ENCODE data around the gene INMT.

Gene INMT

DNA sequence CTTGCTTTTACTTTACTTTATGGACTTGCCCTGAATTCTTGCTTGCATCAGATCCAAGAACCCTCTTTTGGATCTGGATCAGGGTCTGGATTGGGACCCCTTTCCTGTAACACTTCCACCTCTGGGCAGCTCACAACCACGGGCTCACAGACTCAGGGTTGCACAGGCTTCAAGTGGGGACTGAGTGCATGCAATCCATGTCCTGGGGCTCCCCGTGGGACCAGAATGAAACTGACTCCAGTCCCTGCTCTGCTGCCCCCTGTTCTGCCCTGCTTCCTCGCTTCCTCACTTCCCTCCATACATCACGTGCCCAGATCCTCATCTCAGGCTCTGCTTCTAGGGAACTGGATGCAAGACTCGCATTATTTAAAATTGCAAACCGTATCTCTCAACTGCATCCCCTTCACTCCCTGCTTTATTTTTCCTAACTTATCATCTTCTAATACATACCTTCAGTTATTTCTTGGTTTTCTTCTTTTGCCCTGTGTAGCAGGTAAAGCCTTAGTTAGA is 23.3 kb upstream of the INMT start:
- DNase-seq (ENCODE audit: low spot score): no peak

DNA sequence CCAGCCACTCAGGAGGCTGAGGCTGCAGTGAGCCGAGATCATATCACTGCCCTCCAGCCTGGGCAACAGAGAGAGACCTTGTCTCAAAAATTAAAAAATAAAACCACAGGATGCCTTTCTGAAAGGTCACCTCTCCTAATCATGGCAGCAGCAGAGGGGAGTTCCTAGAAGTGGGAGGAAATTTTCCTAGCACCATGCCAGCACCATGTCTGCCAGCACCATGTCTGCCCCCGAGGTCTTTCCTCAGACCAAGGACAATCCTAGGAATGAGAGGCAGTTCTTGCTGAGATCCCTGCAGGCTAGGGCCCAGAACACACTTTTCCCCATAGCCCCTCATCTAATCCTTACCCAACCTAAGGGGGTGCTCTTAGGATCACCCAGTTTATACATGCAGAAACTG is 22.3 kb upstream of the INMT start:
- DNase-seq (ENCODE audit: low spot score): no peak

DNA sequence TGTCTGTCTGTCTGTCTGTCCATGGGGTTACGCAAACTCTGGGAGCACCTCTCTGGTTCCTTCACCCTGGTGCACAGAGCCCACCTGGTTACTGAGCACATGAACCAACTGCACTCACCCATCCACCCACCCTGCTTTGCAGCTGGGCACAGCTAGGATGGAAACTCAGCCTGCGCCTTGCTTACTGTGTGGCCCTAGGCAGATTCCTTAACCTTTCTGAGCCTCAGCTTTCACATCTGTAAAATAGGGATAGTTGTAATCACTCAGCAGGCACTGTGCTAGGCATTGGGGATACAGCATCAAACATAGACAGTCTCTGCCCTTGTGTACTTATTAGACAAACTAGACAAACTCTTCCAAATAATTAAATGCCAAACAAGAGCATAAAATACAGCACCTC is 21.8 kb upstream of the INMT start:
- no peak for DNase-seq (ENCODE audit: low spot score)

- DNase-seq (ENCODE audit: low spot score): no peak
Observed at GRCh38 chr7:30730996-30731395, 20.9 kb upstream of the INMT start.

- no peak for DNase-seq (ENCODE audit: low spot score)
Observed at GRCh38 chr7:30731581-30731980, 20.4 kb upstream of the INMT start.

DNA sequence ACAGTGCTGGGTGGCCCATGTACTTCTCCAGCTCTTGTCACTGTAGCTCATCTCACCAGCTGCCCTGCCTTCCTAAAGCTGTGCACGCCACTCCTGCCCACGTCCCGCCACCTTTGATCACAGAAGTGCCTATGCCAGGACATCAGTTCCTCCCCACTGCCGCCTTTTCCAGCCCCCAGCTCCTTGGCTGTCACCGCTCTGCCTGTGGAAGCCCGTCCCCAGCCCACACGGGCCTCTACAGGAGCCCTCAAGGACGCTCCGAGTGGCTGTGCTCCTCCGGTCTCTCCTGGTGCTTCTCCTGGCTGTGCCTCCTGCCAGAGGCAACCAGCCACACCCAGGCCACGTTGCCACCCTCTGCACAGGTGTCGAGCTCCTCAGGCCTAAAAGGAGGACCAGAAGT is 19.3 kb upstream of the INMT start:
- DNase-seq (ENCODE audit: low spot score): no peak

DNA sequence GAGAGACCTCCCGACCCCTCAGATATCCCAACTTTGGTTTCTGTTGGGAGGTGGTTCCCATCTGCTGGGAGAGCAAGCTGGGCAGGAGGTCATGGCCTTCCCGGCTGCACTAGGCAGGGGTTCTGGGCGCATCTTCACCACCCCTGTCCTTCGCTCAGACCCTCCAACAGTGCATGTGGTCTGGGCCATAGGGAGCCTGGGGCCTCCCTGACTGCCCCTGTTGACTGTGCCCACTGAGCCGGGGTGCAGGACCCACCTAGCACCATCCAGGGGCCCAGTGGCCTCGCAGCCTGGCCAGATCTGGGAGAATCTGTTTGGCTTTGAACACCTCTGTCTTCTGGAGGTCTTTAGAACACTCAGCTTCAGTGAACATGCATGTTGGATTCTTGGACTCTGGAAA is 18.7 kb upstream of the INMT start:
- no peak for DNase-seq (ENCODE audit: low spot score)

- no peak for DNase-seq (ENCODE audit: low spot score)
Observed at GRCh38 chr7:30733691-30734090, 18.2 kb upstream of the INMT start.

DNA sequence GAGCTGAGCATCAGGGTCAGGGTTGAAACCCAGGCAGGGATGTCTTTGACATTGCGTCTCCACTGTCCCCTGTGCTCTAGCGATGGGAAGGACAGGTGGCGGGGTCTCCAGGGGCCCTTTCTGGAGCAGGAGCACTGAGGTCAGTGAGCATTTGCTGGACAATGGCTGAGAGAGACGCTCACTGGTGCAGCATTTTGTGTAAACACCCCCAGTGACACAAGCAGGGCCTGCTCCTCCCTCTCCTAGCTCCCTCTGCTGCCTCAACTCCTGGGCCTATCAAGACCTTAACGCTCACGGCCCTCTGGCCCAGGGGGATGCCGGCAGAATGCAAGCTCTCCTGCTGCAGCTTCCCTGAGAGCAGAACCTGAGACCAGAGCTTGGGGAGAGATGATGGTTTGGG is 17.4 kb upstream of the INMT start:
- DNase-seq (ENCODE audit: low spot score): no peak

- DNase-seq (ENCODE audit: low spot score): peak; percentile 69
Observed at GRCh38 chr7:30735631-30736030, 16.3 kb upstream of the INMT start.

- no peak for DNase-seq (ENCODE audit: low spot score)
Observed at GRCh38 chr7:30736291-30736690, 15.6 kb upstream of the INMT start.

- no peak for DNase-seq (ENCODE audit: low spot score)
Observed at GRCh38 chr7:30738026-30738915, 13.7 kb upstream of the INMT start.

- no peak for DNase-seq (ENCODE audit: low spot score)
Observed at GRCh38 chr7:30739691-30740090, 12.2 kb upstream of the INMT start.

DNA sequence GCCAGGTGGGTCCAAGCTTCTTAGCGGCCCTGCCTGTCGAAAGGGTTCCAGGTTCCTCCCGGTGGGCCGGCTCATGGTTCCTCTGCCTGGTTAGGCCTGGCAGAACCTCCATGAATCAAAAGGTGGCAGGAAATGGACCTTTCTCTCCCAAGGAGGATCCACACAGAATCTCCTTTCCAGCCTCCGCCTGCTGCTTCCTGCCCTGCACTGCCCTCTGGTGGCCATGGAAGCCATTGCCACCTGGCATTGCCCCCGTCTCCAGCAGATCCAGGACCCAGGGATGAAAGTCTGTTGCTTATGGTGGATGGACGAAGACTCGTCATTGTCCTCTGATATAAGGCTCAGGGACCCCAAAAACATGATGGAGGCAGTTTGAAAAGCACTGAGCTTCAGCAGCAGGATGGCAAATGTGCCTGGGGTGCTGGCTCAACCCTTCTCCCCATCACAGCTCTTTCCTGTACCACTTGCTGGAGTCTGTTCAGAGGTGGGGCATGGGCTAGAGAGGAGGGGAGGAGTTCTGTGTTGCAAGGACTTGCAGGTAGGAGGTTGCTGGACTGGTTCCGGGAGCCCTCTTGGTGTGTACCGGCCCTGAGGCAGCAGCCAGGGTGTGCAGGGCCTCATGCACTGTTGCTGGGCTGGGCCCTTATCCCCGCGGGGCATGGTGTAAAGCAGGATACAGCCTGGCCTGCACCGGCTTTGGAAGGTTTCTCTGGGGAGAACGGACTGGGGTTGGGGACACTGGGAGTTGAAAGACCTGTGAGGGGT is 11.3 kb upstream of the INMT start:
- peak; percentile 89 for DNase-seq (ENCODE audit: low spot score)

DNA sequence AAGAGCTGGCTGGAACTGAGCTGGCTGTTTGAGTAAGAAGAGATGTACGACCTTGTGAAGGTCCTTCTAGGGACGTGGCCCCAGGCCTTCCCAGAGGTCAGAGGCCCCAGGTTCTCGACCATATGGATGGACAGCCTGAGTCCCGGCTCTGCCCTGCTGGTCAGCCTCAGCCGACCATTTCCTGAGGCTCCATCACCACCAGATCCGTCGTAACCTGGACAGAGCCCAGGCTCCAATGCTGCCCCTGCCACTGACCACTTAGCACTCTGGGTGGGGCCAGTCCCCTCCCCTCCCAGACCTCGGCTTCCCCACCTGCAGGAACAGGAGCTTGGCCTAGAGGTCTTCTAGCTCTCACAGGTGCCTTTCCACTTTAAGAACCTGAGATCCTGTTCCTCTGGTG is 10.6 kb upstream of the INMT start:
- no peak for DNase-seq (ENCODE audit: low spot score)

GRCh38 chr7:30743371-30744074 is 8.4 kb upstream of the INMT start:
- DNase-seq (ENCODE audit: low spot score): no peak

- no peak for DNase-seq (ENCODE audit: low spot score)
Observed at GRCh38 chr7:30744075-30744417, 7.9 kb upstream of the INMT start.

- no peak for DNase-seq (ENCODE audit: low spot score)
Observed at GRCh38 chr7:30745261-30745941, 6.5 kb upstream of the INMT start.

GRCh38 chr7:30750010-30750409 is 1.9 kb upstream of the INMT start:
- DNase-seq (ENCODE audit: low spot score): no peak

DNA sequence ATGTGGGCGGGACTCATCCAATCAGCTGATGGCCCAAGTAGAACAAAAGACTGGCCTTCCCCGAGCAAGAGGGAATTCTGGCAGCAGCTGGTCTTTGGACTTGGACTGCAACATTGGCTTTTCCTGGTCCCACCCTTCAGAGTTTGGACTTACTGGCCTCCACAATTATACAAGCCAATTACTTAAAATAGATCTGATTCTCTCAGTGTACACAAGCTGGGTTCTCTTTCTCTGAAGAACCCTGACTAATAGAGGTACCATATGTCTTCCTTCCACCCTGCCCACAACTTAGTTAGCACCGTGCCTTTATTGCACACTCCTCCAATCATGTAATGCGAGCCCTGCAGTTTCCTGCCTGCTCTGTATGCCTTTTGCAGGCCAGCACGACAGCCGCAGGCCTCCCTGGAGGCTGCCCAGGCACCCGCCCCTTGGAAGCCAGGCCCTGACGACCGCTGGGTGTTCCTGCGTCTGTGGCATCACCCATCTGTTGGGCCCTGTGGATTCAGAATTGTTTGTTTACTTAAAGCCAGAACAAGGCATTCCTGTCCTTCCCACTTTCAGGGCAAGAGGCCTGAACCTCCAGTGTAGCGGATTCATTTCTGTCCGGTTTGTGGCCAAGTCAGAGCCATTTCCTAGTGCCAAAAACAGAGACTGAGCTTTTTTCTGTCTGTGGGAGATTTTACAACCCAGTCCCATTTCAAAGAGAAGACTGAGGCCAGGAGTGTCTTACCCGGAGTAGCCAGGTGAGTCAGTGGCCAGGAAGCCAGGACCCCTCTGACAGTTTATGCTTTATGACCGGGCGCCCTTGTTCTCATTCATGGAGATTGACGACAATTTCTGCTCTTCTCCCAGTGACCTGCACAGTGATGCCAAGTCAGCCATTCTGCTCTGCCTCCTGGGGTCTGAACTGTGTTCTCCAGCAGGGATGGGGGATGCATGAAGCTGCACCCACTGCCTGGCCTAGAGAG is 968 bp upstream of the INMT start:
- no peak for DNase-seq (ENCODE audit: low spot score)

- DNase-seq (ENCODE audit: low spot score): no peak
Observed at GRCh38 chr7:30752484-30752883, 549 bp downstream of the INMT start.
